Esophagus (tissue), 2 donors: ENCODE results near the gene RAI1. TPM values are rescaled to one million over a fixed set of nuclear protein-coding genes. Genes with fewer than 3 reads are reported as not detected.

ENCODE experiments used
- H3K27ac ChIP-seq, 2 donors: one replicate each; pipeline ENCODE4 v1.5.1; 2013; ENCODE audit warnings: low read depth in 2 of 2, mild to moderate bottlenecking in 2 of 2, inconsistent platforms in 1 of 2, low read length in 1 of 2, moderate library complexity in 1 of 2
- H3K27me3 ChIP-seq, 2 donors: one replicate each; pipeline ENCODE4 v1.6.1; 2013; ENCODE audit warnings: low read length in 2 of 2, control low read depth in 1 of 2, mild to moderate bottlenecking in 1 of 2; ENCODE audit not compliant: insufficient read depth in 2 of 2, control insufficient read depth in 1 of 2
- H3K36me3 ChIP-seq, 2 donors: one replicate each; pipeline ENCODE4 v1.6.1; 2013; ENCODE audit warnings: low read length in 1 of 2; ENCODE audit not compliant: control insufficient read depth in 2 of 2, insufficient read depth in 2 of 2
- H3K4me1 ChIP-seq, 2 donors: one replicate each; pipeline ENCODE4 v1.6.1; 2013; ENCODE audit warnings: low read length in 1 of 2; ENCODE audit not compliant: control insufficient read depth in 2 of 2, insufficient read depth in 2 of 2
- H3K4me3 ChIP-seq, 2 donors: one replicate each; pipeline ENCODE4 v1.5.1; 2013; ENCODE audit warnings: low read length in 2 of 2, mild to moderate bottlenecking in 2 of 2, low read depth in 1 of 2, moderate library complexity in 1 of 2
- H3K9me3 ChIP-seq, 2 donors: one replicate each; pipeline ENCODE4 v1.6.1; 2013; ENCODE audit warnings: mild to moderate bottlenecking in 2 of 2, low read depth in 1 of 2, low read length in 1 of 2, moderate library complexity in 1 of 2; ENCODE audit not compliant: control insufficient read depth in 2 of 2, insufficient read depth in 1 of 2
- WGBS, 2 donors: extraction: QIAGEN DNeasy Blood & Tissue Kit; methylation state at CpG; one replicate each; pipeline ENCODE4 v1.1.7; 2013; 5-methylcytosine and 5-hydroxymethylcytosine counted together
- polyA plus RNA-seq, 2 donors: library from polyadenylated mRNA; stranded (reverse); fragments of 200-250 nt; gene quantifications; one replicate each; pipeline ENCODE4 v1.2.3, GENCODE V29; 2013
- donor health status: healthy with polysubstance abuse.
- donor health status: Bipolar disorder and iron deficiency.

Gene RAI1
- polyA plus RNA-seq, 2 donors, result 10.7 to 14.4 TPM

DNA sequence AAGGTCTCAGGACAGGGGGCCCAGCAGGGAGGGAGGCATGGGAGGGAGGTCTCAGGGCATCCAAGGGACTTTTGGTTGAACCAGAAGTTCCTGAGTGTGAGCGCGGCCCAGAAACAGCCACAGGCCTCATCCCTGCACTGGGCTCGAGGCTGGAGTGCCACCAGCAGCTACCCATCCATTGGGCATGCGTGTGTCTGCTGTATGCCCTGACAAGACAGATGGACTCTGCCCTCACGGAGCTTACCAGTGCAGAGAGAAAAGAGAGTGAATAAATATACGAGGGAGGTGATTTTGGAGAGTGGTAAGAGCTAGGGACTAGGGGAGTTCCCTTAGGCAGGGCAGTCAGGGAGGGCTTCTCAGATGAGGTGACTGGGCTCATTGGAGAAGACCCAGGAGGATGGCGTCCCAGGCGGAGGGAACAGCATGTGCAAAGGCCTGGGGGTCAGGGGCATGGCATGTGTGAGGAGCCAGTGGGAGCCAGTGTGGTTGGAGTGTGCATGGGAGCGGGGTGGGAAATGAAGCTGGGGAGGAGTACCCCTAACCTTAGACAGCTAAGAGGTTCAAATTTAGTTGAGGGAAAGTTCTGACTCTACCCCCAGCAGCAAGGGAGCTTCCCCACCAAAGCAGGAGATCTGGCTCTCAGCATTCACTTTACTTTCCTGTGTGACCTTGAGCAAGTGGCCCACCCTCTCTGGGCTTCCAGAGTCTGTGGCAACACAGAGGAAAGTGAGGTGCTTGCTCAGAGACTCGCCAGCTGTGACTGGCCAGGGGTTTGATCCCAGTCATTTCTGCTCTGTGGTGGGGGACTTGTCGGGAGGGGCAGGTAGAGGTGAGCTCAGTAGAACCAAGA is 80.9 kb downstream of the RAI1 start:
- Histone ChIP-seq H3K4me3 (no peak overlapping the region), H3K27ac (no peak overlapping the region), H3K36me3 (peaks cover 0 to 10% of the 10 kb centered on the region in 2 donors), H3K9me3 (no peaks in the 10 kb centered on the region), H3K4me1 (peaks cover 11 to 18% of the 10 kb centered on the region in 2 donors), H3K27me3 (no peaks in the 10 kb centered on the region)
- WGBS, 2 donors, result 92 to 94% methylated on average over 11 of the region's 11 CpGs

DNA sequence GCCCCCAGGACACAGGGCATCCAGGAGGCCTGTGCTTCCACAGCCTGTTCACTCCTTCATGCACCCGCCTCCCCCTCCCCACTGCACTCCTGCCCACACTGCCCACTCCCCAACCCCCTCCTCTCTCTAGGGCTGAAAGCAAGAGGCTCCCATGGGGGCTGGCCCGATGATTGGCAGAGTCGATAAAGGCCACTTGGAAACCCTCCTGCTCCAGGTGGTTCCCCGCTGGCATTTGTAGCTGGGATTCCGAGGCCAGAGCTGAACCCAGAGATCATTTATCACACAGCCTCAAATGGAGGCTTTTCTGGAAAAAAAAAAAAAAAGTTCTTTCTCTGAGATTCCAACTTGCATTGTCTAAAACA is 81.5 kb downstream of the RAI1 start:
- H3K27ac ChIP-seq, result no peak overlapping the region
- peaks cover 0 to 10% of the 10 kb centered on the region in 2 donors for H3K36me3 ChIP-seq
- no peak overlapping the region for H3K4me3 ChIP-seq
- H3K4me1 ChIP-seq, result peaks cover 11 to 18% of the 10 kb centered on the region in 2 donors
- no peaks in the 10 kb centered on the region for H3K9me3 ChIP-seq
- 59 to 63% methylated on average over 5 of the region's 5 CpGs for WGBS, 2 donors
- no peaks in the 10 kb centered on the region for H3K27me3 ChIP-seq

DNA sequence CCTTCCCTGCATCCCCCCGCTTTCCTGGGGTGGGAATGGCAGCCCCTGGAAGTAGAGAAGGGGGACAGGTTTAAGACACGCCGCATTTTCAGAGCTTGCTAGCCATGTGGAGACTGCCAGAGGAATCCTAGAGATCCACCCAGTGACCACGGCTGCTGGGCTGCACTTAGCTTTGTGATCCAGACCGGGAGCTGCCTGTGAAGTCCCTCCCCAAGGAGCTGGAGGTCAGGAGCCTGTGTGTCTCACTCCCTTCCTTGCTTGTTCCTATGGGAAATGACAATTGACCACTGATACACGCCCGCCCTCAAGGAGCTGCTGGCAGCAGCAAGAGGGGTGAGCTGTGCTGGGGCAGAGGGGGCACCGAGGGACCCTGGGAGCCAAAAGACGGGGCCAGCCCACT is 81.9 kb downstream of the RAI1 start:
- Histone ChIP-seq H3K27me3 (no peaks in the 10 kb centered on the region), H3K4me3 (no peak overlapping the region), H3K36me3 (peaks cover 0 to 10% of the 10 kb centered on the region in 2 donors), H3K4me1 (peaks cover 11 to 18% of the 10 kb centered on the region in 2 donors), H3K27ac (no peak overlapping the region), H3K9me3 (no peaks in the 10 kb centered on the region)
- 74 to 84% methylated on average over 9 of the region's 9 CpGs for WGBS, 2 donors

DNA sequence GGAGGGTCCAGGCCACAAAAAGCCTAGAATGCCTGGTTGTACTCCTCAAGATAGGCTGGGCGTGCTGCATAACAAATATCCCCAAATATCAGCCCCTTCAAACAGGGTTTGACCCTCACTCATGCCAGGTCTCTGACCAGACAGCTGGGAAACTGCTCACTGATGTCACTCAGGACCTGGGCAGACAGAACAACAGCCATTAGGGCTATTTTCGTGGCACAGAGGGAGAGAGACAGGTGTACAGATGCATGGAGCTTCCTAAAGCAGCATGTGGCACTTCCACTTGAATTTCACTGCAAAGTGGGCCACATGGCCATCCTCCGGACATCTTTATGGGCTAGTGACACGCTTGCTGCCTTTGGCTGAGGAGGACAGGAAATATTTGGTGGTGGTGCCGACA is 82.5 kb downstream of the RAI1 start:
- H3K9me3 ChIP-seq, result no peaks in the 10 kb centered on the region
- H3K4me3 ChIP-seq, result no peak overlapping the region
- H3K27ac ChIP-seq, result no peak overlapping the region
- no peaks in the 10 kb centered on the region for H3K27me3 ChIP-seq
- peaks cover 11 to 24% of the 10 kb centered on the region in 2 donors for H3K4me1 ChIP-seq
- WGBS, 2 donors, result 85 to 89% methylated on average over 5 of the region's 5 CpGs
- peaks cover 0 to 10% of the 10 kb centered on the region in 2 donors for H3K36me3 ChIP-seq

DNA sequence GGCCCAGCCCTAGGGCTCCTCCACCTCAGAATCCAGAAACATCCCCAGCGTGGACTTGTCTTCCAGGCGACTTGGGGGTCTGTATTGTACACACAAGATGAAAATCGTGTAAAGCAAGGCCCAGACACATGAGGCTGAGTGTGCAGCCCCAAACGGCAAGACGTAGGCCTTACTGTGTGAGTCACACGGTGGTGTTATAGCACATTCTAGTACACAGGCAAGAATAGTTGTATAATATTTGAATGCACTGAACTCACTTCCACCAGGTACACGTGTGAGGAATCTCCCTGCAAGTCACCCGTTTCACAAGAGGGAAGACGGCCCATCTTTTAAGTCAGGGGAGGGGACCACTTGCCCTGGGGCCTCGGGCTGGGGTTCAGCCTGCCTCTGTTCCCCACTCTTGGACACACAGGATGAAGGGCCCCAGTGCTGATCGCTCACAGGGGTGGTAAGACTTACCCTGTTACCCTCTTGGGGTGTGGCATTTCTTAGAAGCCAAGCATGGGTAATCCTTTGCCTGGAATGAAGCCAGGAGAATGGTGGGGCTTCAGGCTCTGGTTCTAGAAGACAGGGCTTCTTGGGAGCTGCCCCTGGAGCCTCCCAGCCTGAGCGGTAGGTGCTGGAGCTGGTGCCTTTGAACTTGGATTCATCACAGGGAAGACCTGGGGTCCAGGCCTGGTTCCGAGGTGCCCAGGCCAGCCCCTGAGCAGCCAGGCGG is 84.3 kb downstream of the RAI1 start:
- H3K27ac ChIP-seq, result peak overlapping the region; percentile 40 to 66
- 54 to 67% methylated on average over 14 of the region's 14 CpGs for WGBS, 2 donors
- H3K4me1 ChIP-seq, result peaks cover 14 to 25% of the 10 kb centered on the region in 2 donors
- no peak overlapping the region for H3K4me3 ChIP-seq
- H3K36me3 ChIP-seq, result peaks cover 0 to 6% of the 10 kb centered on the region in 2 donors
- no peaks in the 10 kb centered on the region for H3K27me3 ChIP-seq
- no peaks in the 10 kb centered on the region for H3K9me3 ChIP-seq

DNA sequence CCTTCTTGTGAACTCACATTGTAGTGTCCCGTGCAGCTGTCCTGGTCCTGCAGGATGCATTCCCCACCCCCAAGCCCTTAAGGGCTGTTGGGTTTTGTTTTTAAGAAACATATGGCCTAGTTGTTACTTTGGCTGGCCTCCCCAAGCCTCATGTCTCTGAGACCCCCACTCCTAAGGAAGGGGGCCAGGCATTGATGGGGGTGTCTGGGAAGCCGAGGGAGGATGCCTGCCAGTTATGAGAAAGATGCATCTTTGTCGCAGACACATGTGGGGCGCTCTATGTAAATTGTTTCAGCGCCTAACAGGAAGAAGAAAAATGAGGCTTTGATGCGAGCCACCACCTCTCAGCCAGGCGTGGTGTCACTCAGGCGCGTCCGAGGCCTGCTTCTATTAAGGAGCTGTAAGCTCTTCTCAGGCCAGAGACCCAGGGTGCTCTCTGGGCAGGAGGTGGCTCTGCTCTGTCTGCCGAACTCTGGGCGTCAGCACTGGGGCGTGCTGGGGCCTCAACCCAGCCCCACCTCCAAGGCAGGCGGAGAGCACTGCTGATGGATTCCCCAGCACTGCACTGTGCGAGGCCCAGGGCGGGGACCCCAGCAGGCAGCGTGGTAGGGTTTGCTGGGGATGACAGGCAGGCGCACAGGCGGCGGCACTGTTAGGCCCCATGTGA is 85.0 kb downstream of the RAI1 start:
- peaks cover 17 to 22% of the 10 kb centered on the region in 2 donors for H3K4me1 ChIP-seq
- peak overlapping the region; percentile 40 to 43 for H3K27ac ChIP-seq

DNA sequence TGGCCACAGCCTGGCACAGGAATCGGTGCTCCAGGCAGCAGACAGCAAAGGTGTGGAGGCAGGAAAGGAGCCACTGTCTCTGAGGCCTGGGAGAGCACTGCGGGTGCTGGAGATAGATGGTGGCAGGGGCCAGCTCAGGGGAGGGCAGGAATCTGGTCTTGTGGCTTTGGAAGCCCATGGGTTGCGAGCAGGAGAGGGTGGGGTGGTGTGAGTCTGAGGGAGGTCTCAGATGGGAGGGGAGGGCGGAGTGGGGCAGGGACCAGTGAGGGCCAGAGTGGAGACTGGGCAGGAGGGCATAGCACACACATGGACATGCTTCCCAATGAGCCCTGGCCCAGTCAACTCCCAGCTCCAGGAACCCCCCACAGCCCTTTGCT is 85.5 kb downstream of the RAI1 start:
- peaks cover 0 to 6% of the 10 kb centered on the region in 2 donors for H3K36me3 ChIP-seq
- H3K27me3 ChIP-seq, result no peaks in the 10 kb centered on the region
- H3K9me3 ChIP-seq, result no peaks in the 10 kb centered on the region
- no peak overlapping the region for H3K4me3 ChIP-seq
- peaks cover 17 to 24% of the 10 kb centered on the region in 2 donors for H3K4me1 ChIP-seq
- H3K27ac ChIP-seq, result peak overlapping the region in 1 of 2 donors; percentile 43
- 61 to 72% methylated on average over 4 of the region's 4 CpGs for WGBS, 2 donors

More for the DNA sequence above, 85.0 kb downstream of the RAI1 start:
- Histone ChIP-seq H3K36me3 (peaks cover 0 to 6% of the 10 kb centered on the region in 2 donors), H3K27me3 (no peaks in the 10 kb centered on the region), H3K4me3 (no peak overlapping the region), H3K9me3 (no peaks in the 10 kb centered on the region)
- WGBS, 2 donors, result 46 to 57% methylated on average over 19 to 20 of the region's 20 CpGs

DNA sequence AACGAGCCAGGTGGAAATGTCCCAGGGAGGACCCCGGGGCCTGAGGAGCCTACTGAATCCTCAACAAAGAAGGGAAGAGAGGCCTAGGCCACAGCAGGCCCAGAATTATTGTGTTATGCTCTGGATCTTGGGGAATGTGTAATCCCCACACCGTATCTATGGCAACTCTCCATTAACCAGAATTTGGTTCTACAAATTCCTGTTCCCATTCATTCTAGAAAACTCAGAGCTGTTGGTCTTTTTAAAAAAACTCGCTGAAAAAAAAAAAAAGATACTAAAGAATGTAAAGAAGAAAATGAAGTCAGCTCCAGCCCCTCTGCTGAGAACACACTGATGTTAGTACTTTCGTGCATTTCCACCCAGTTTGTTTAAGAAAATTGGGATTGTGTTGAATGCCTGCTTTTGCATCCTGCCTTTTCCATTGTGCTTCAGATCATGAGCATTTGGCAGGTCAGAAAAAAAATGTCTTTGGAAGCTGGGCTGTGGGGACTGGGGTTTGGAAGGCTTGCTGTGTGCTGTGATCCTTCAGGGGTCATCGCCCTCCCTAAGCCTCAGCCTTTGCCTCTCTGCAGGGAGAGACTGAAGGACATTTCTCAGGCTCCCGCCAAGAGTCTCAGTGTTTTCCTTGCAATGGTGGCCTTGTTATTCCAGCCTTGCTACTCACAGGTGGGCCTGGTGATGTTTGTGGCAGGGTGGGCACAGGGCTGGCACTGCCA is 86.1 kb downstream of the RAI1 start:
- 79 to 83% methylated on average over 7 of the region's 7 CpGs for WGBS, 2 donors
- H3K27ac ChIP-seq, result peak overlapping the region in 1 of 2 donors; percentile 43
- no peaks in the 10 kb centered on the region for H3K9me3 ChIP-seq
- peaks cover 17 to 24% of the 10 kb centered on the region in 2 donors for H3K4me1 ChIP-seq
- no peaks in the 10 kb centered on the region for H3K27me3 ChIP-seq
- no peak overlapping the region for H3K4me3 ChIP-seq
- H3K36me3 ChIP-seq, result peaks cover 0 to 2% of the 10 kb centered on the region in 2 donors

DNA sequence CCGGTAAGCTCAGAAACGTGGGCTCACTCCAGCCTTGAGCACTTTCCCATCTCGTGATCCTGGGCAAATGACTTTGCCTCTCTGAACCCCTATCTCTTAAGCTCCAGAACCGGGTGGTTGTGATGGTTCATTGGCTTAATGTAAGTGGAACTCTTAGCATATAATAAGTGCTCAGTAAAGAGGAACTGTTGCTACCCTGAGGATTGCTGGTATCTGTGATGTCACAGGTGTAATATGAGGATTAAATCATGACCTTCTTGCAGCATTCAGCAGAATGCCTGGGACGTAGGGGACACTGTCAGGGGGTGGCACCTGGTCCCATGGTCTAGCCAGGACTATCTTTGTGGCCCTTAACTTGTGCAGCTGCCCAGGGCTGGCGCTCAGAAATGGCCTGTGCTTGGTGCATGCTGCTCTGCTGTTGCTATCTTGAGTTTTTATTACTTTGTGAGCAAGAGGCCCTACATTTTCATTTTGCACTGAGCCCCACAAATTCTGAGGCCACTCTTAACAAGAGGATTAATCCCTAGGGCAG is 86.7 kb downstream of the RAI1 start:
- Histone ChIP-seq H3K36me3 (peaks cover 0 to 2% of the 10 kb centered on the region in 2 donors), H3K27me3 (no peaks in the 10 kb centered on the region), H3K27ac (no peak overlapping the region), H3K4me1 (peaks cover 17 to 24% of the 10 kb centered on the region in 2 donors), H3K9me3 (no peaks in the 10 kb centered on the region), H3K4me3 (no peak overlapping the region)
- WGBS, 2 donors, result 83 to 85% methylated on average over 6 of the region's 6 CpGs
